DMS153 (cell line): ENCODE data around the gene KLRD1.
"Not testable (repeated sequence)": the region's sequence is repeated elsewhere in the genome, so short reads cannot be mapped to it uniquely, and the experiment has no call there.

ENCODE experiments used
- DNase-seq: peaks from one replicate; lab custom pipeline; 2025; lab: John Stamatoyannopoulos, UW

KLRD1 gene

GRCh38 chr12:10368206-10369171 lies 60.8 kb downstream of the KLRD1 start:
- no peak for DNase-seq

GRCh38 chr12:10369557-10370415 lies 62.1 kb downstream of the KLRD1 start:
- DNase-seq = no peak

GRCh38 chr12:10371893-10372535 lies 64.3 kb downstream of the KLRD1 start:
- DNase-seq = not testable (repeated sequence)

- no peak for DNase-seq
Measured at GRCh38 chr12:10372559-10372958, 64.9 kb downstream of the KLRD1 start.

- no peak for DNase-seq
Measured at GRCh38 chr12:10374624-10375018, 67.0 kb downstream of the KLRD1 start.

GRCh38 chr12:10378737-10379136 lies 71.1 kb downstream of the KLRD1 start:
- not testable (repeated sequence) for DNase-seq
